Naive B cell (primary cell): ENCODE measurements around the gene HMX1. TPM values are rescaled to one million over a fixed set of nuclear protein-coding genes. Genes with fewer than 3 reads are reported as not detected.
A peak's percentile ranks its signal among the peaks of the same experiment; 100 is the strongest.

ENCODE experiments used
- ATAC-seq, 2 donors: fragments of 150-1000 bp; cut with Tn5 transposase; 2 replicates each; pipeline ENCODE4 v1.10.0; 2021; ENCODE audit warnings: low read depth in 2 of 2, mild to moderate bottlenecking in 2 of 2, moderate library complexity in 2 of 2
- DNase-seq: peaks from one replicate; pipeline ENCODE4 v3.0.0; 2022
- H3K27ac Mint-ChIP-seq, 6 donors: one replicate each; pipeline ENCODE4 v1.8.0; 2020 to 2022; ENCODE audit warnings: mild to moderate bottlenecking in 6 of 6, mixed read lengths in 6 of 6, moderate library complexity in 5 of 6, inconsistent platforms in 2 of 6
- H3K27me3 Mint-ChIP-seq, 3 donors: one replicate each; pipeline ENCODE4 v1.8.0; 2021 to 2022; ENCODE audit warnings: mixed read lengths in 3 of 3, mild to moderate bottlenecking in 1 of 3
- H3K36me3 Mint-ChIP-seq, 2 donors: one replicate each; pipeline ENCODE4 v1.8.0; 2020 to 2022; ENCODE audit warnings: mixed read lengths in 2 of 2, inconsistent platforms in 1 of 2, mild to moderate bottlenecking in 1 of 2
- H3K4me1 Mint-ChIP-seq, 3 donors: one replicate each; pipeline ENCODE4 v1.8.0; 2020 to 2022; ENCODE audit warnings: mixed read lengths in 3 of 3, inconsistent platforms in 1 of 3, mild to moderate bottlenecking in 1 of 3, moderate library complexity in 1 of 3
- H3K4me3 Mint-ChIP-seq, 8 donors: one replicate each; pipeline ENCODE4 v1.8.0; 2020 to 2022; ENCODE audit warnings: mild to moderate bottlenecking in 8 of 8, mixed read lengths in 8 of 8, moderate library complexity in 8 of 8, inconsistent platforms in 2 of 8
- H3K9me3 Mint-ChIP-seq, 7 donors: one replicate each; pipeline ENCODE4 v1.8.0; 2020 to 2022; ENCODE audit warnings: mixed read lengths in 7 of 7, mild to moderate bottlenecking in 5 of 7, inconsistent platforms in 2 of 7, moderate library complexity in 1 of 7
- polyA plus RNA-seq, 6 donors: library from polyadenylated mRNA; unstranded; fragments of 300-500 nt; fragmentation: Illumina TruSeq; gene quantifications; one replicate each; pipeline ENCODE4 v1.2.3, GENCODE V29; 2021; ENCODE audit warnings: low read depth in 6 of 6

HMX1 gene
- polyA plus RNA-seq, result not detected

DNA sequence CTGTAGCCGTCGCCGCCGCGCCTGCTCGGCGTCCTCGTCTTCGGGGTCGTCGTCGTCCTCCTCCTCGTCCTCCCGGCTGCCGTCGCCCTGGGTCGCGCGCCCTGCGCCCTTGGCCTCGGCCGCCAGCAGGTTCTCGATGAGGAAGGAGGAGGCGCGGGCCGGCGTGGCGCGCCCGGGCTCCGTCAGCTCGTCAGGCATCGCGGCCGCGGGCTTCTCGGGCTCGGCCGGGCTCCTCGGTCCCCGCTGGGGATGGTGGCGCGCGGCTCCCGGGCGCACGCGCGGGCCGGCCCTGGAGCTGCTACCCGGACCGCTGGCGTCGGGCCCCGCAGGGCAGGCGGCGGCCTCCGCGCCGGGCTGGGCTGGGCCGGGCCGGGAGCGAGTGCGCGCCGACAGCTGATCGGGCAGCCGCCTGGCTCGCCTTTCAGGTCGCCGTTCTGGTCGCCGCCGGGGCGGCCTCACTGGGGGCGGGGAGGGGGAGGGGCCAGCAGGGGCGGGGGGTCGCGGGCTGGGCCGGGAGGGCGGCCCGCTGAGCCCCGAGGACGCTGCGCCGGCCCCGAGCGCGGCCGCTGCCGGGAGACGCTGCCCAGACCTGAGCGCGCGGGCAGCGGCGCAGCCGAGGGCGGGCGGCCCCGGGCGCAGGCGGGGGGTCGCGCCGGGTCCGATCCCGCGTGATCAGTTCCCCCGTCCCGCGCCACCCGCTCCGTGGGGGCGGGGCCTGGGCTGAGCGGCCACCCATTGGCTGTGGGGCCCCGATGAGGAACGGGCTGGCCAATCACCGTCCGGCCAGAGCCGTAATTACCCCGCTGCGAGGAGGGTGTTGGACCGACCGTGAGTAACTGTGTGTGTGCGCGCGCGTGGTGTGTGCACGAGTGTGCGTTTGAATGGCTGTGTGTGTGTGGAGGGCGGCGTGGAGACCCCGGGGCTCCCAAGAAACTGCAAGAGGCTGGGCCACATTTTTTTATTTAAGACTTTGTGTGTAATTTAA is at the start of gene HMX1:
Gene HMX1 (minus strand): TSS at position 423 of the 985 bp plus-strand sequence. CDS start 225 bp downstream, at position 198.
- Mint-ChIP-seq H3K27ac (no peak within 1 kb of the TSS), H3K4me3 (peak within 1 kb of the TSS in 2 of 8 donors; percentile 15 to 81), H3K4me1 (peaks cover 6 to 18% (median 11%) of the 10 kb centered on the region in 3 donors), H3K36me3 (peaks cover 0 to 17% of the 10 kb centered on the region in 2 donors), H3K9me3 (peaks cover 0 to 12% (median 7%) of the 10 kb centered on the region in 7 donors), H3K27me3 (peaks cover 30 to 80% (median 64%) of the 10 kb centered on the region in 3 donors)
- ATAC-seq (no peak), DNase-seq (no peak)

DNA sequence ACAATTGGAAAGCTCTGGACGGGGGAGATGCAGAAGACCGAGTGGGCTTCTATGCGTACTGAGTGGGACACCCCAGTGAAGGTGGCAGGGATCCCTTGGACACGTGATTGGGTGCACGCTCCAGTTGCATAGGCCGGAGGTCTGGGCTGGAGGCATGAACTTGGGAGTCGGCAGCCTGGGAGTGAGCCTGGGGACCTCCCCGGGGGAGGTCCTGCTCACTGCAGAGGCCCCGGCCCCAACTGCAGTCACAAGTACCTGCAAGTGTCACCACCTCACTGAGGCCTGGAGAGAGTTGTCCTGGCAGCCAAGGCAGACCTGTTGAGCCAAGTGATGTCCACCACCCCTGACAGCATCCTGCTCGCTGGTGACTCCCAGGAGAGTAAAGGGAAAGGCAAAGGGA is 49.3 kb upstream of the HMX1 start:
- H3K27ac Mint-ChIP-seq, result no peak overlapping the region
- DNase-seq, result no peak
- H3K27me3 Mint-ChIP-seq, result peaks cover 0 to 38% (median 33%) of the 10 kb centered on the region in 3 donors
- ATAC-seq, result no peak
- H3K9me3 Mint-ChIP-seq, result peaks cover 4 to 26% (median 10%) of the 10 kb centered on the region in 7 donors
- peaks cover 0 to 8% of the 10 kb centered on the region in 2 donors for H3K36me3 Mint-ChIP-seq
- no peak overlapping the region for H3K4me3 Mint-ChIP-seq
- peaks cover 0 to 8% (median 0%) of the 10 kb centered on the region in 3 donors for H3K4me1 Mint-ChIP-seq

DNA sequence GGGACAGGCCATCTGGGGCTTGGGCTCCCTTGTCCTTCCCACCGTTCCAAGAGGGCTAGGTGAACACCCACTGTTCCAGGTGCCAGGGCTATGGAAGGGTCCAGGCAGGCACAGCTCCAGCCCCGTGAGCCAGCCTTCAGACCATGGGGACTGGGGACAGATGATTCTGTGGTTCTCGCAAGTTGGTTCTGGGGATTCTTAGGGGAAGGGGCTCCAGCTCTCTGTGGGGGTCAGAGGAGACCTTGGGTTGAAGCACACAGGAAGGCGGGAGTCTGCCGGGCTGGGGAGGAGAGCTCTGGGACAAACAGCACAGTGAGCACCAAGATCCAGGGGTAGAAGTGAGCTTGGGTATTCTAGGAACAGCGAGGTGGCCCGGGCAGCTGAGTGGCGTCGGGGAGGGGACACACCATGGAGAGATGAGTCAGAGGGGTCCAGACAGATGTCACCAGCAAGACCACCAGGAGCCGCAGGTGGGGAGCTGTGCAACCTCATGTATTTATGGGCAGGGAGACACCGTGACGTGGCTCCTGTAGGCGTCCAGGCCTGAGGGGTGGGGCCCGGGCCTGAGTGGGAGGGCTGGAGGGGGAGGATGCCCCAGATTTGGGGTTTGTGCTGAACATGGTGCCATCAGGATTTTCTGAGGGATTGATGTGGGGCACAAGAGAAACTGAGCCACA is 48.8 kb upstream of the HMX1 start:
- H3K9me3 Mint-ChIP-seq, result peaks cover 4 to 26% (median 10%) of the 10 kb centered on the region in 7 donors
- no peak overlapping the region for H3K4me3 Mint-ChIP-seq
- peaks cover 0 to 8% (median 0%) of the 10 kb centered on the region in 3 donors for H3K4me1 Mint-ChIP-seq
- peaks cover 0 to 8% of the 10 kb centered on the region in 2 donors for H3K36me3 Mint-ChIP-seq
- peak overlapping the region in 1 of 6 donors; percentile 31 for H3K27ac Mint-ChIP-seq
- no peak for ATAC-seq
- H3K27me3 Mint-ChIP-seq, result peaks cover 0 to 38% (median 33%) of the 10 kb centered on the region in 3 donors
- DNase-seq, result no peak

DNA sequence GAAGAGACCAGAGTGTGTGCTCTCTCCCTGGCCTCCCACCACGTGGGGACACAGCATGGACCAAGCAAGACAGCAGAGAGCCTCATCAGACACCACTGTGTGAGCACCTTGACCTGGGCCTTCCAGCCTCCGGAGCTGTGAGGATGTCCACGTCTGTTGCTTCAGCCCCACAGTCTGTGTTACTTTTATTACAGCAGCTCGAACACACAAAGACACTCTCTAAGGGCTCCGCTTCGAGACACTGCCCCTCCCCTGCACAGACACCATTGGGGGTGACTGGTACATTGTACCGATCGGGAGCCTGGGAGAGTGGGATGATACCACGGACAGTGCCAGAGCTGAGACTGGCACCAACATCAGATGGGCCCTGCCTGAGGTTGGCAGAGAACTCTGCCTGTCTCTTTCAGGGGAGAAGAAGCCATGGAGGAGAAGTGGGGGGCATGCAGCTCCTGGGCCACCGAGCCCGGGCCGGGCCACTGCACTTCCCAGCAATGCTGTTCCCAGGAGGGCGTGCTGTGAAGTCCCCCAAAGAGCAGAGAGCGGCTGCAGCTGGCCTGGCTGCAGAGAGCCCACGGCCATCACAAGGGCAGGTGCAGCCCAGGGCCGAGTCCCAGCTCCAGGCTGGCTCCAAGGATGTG is 48.1 kb upstream of the HMX1 start:
- no peak for ATAC-seq
- no peak overlapping the region for H3K4me3 Mint-ChIP-seq
- peaks cover 0 to 8% of the 10 kb centered on the region in 2 donors for H3K36me3 Mint-ChIP-seq
- peak overlapping the region in 1 of 6 donors; percentile 31 for H3K27ac Mint-ChIP-seq
- no peak for DNase-seq
- H3K27me3 Mint-ChIP-seq, result peaks cover 0 to 38% (median 33%) of the 10 kb centered on the region in 3 donors
- peaks cover 0 to 8% (median 0%) of the 10 kb centered on the region in 3 donors for H3K4me1 Mint-ChIP-seq
- peaks cover 4 to 22% (median 10%) of the 10 kb centered on the region in 7 donors for H3K9me3 Mint-ChIP-seq

DNA sequence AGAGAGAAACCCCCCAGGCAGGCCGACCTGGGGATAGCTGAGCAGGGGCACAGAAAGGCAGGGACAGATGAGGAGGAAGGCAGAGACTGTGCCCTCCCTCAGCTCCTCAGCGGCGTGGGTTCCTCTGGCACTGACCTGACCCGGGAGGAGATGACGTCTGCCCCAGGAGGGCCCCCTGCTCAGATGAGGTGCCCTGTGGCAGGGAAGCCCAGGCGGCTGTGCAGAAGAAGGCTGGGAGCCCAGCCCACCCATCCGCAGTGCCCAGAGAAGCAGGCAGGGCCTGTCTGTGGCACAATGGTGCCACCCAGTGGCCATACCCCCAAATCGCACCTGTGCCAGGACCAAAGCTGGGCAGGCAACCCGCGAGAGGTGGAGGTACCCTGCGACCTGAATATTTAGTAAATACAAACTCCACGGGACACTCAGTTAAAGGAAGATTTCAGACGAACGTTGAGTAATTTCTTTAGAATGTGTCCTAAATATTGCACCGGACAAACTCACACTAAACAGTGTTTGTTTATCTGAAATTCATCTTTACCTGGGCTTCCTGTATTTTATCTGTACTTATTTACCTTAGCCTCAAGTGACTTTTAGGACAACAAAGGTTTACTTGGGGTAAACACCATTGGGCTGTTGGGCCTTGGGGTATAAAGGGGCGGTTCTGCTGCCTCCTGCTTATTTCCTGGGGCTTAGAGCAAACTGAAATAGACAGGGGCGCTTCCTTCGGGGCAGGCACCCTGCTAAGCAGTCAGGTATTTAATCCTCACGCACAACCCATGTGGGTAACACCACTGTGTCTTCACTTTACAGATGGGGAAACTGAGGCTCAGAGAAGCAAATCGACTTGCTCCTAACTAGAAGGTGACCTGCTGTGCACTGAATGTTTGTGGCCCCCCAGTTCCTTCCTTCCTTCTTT is 46.5 kb upstream of the HMX1 start:
- DNase-seq (peak; percentile 19), ATAC-seq (peak in 1 of 2 donors; percentile 47)
- Mint-ChIP-seq H3K27ac (no peak overlapping the region), H3K36me3 (peaks cover 0 to 2% of the 10 kb centered on the region in 2 donors), H3K4me3 (no peak overlapping the region), H3K4me1 (peaks cover 0 to 8% (median 0%) of the 10 kb centered on the region in 3 donors), H3K27me3 (peaks cover 0 to 33% (median 31%) of the 10 kb centered on the region in 3 donors), H3K9me3 (peaks cover 0 to 7% (median 3%) of the 10 kb centered on the region in 7 donors)

DNA sequence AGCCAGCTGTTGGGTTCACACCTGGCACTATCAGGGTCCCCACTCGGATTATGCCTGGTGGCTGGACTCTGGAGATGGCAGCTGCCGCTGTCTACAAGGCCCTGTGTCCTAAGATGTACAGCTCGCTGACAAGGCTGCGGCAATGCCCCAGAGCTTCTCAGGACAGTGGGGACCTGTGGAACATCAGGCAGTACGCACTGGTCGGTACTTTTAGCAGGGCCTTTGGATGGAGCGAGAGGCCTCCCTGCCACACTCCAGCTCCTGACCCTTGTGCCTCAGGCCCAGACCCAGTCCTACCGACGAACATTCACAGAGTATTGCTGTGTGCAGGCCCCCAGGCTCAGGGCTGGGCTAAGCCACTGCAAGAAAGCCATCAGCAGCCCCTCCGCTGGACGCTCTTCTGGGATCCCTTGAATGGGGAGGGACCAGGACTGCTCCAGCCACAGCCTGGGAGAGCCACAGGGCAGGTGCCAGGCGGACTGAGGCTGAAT is 45.7 kb upstream of the HMX1 start:
- no peak overlapping the region for H3K27ac Mint-ChIP-seq
- H3K4me1 Mint-ChIP-seq, result peaks cover 0 to 8% (median 0%) of the 10 kb centered on the region in 3 donors
- H3K9me3 Mint-ChIP-seq, result peaks cover 0 to 2% (median 0%) of the 10 kb centered on the region in 7 donors
- no peak overlapping the region for H3K4me3 Mint-ChIP-seq
- peaks cover 0 to 33% (median 28%) of the 10 kb centered on the region in 3 donors for H3K27me3 Mint-ChIP-seq
- no peaks in the 10 kb centered on the region for H3K36me3 Mint-ChIP-seq
- DNase-seq (no peak), ATAC-seq (no peak)

DNA sequence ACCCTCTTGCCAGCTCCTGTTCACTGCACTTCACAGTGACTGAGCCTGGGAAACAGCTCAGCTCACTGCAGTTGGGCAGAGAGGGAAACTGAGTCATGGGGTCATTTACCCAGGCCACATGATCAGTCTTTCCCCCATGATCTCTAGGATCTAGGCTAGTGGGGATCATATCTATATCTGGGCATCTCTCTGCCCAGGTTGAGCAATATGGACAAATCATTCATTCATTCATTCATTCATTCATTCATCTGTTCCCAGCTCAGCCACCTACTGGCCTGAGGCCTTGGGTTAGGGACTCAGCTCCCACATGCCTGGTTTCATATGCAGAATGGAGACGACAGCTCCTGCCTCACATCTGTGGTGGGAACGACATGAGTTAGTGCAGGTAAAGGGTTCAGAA is 45.3 kb upstream of the HMX1 start:
- Mint-ChIP-seq H3K4me3 (no peak overlapping the region), H3K4me1 (peaks cover 0 to 8% (median 0%) of the 10 kb centered on the region in 3 donors), H3K27ac (no peak overlapping the region), H3K27me3 (peaks cover 0 to 28% (median 28%) of the 10 kb centered on the region in 3 donors), H3K9me3 (peaks cover 0 to 2% (median 0%) of the 10 kb centered on the region in 7 donors), H3K36me3 (no peaks in the 10 kb centered on the region)
- no peak for DNase-seq
- no peak for ATAC-seq

DNA sequence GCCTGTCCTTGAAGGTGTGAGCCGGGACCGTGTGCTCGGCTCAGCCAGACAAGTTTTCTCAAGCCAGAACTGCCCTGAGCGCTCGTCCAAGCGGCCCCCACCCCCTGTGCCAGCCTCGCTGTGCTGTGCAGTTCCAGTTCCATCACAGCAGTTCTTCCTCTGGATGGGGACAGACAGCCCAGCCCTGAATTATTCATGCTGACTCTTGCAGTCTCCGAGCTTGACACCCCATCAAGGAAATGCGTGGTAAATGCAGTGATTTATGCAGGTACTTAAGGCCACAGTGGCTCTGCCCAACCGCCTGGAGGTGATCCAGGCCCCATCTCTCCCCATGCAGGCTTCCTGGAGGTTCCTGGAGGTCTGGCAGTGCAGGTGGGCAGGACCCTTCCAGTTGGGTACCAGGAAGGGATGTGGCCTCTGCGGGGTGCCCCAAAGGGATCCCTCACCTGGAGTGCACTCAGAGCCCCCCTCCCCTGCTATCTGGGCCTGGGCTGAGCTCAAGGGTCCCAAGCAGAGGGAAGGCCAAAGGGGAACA is 44.8 kb upstream of the HMX1 start:
- DNase-seq, result no peak
- ATAC-seq, result no peak
- Mint-ChIP-seq H3K27me3 (peaks cover 0 to 28% (median 25%) of the 10 kb centered on the region in 3 donors), H3K27ac (no peak overlapping the region), H3K4me1 (peaks cover 0 to 8% (median 0%) of the 10 kb centered on the region in 3 donors), H3K9me3 (peaks cover 0 to 2% (median 0%) of the 10 kb centered on the region in 7 donors), H3K4me3 (no peak overlapping the region), H3K36me3 (no peaks in the 10 kb centered on the region)

DNA sequence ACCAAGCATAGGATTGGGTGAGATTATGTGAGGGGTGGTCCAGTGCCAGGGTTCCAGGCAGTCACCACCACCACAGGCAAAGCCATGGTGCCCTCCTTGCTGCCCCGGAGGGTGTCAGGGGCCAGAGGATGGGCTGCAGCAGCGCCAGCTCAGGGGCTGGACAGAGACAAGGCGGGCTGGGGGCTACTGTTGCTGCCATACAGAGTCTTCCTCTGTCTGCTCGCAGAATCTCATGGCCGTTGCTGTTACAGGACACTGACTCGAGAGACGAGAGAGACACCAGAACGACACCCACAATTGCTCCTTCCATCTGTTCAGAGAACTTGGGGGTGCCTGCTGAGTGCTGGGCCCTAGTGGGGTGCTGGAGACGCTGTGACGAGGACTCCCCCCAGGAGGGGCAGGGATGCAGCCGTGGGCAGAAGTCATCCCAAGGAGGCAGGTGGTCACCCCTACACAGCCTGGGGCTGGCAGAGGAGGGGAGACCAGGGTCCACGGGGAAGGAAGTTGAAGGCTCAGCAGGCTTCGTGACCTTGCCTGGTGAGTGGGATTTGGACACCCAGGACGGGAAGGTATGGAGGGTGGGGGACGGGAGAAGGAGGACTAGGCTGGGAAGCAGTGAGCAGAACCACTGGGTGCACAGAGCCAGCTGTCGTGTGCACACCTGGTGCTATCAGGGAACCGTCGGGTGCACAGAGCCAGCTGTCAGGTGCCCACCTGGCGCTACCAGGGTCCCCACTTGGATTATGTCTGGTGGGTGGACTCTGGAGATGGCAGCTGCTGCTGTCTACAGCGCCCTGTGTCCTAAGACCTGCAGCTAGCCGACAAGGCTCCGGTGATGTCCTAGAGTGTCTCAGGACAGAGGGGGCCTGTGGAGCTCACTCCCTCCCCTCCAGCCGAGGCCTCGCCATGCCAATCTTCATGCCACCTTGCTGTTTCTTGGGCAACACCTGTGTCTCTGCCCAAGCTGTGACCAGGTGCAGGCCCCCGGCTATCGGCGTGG is 43.9 kb upstream of the HMX1 start:
- DNase-seq, result no peak
- Mint-ChIP-seq H3K4me3 (no peak overlapping the region), H3K9me3 (peaks cover 0 to 5% (median 0%) of the 10 kb centered on the region in 7 donors)

DNA sequence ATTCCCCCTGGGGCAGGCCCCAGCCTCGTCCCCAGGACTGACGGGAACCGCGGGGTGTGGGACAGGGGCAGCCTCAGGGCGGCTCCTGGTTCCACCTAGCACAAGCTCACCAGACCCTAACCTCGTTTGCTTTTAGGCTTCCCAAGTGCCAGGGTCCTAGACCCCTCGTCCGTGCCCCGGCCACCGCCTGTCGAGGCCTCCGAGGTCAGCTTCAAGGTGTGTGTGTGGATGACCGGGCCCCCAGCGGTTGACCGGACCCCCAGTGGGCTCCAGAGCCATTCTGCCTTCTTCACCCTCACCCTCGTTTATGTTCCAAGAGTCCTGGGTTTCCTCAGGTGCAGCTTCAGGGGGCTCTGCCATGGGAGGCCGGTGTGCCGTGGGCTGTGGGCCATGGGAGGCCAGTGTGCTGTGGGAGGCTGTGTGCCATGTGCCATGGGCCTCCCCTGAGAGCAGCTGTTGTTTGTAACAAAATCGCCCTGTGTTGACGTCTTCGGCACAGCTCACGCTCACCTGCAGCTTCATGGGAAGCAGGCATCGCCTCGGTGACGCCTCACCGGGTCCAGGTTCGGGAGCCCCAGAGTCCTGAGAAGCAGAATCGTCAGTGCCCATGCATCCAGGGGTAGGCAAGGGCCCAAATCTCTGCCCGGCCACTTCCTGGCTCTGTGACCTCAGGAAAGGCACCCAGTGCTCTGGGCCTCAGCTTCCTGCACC is 43.0 kb upstream of the HMX1 start:
- peaks cover 0 to 5% (median 0%) of the 10 kb centered on the region in 7 donors for H3K9me3 Mint-ChIP-seq
- no peak overlapping the region for H3K4me3 Mint-ChIP-seq
- DNase-seq (no peak), ATAC-seq (no peak)
- no peak overlapping the region for H3K27ac Mint-ChIP-seq
- H3K27me3 Mint-ChIP-seq, result peaks cover under 1 to 18% (median 13%) of the 10 kb centered on the region in 3 donors
- peaks cover 0 to 8% (median 0%) of the 10 kb centered on the region in 3 donors for H3K4me1 Mint-ChIP-seq
- no peaks in the 10 kb centered on the region for H3K36me3 Mint-ChIP-seq

More for the DNA sequence above, 43.9 kb upstream of the HMX1 start:
- Mint-ChIP-seq H3K27me3 (peaks cover 0 to 27% (median 22%) of the 10 kb centered on the region in 3 donors), H3K36me3 (no peaks in the 10 kb centered on the region), H3K4me1 (peaks cover 0 to 8% (median 0%) of the 10 kb centered on the region in 3 donors), H3K27ac (no peak overlapping the region)
- ATAC-seq, result no peak
